Peyer's patch (tissue), 4 donors: ENCODE measurements around the gene RMDN3.

Source experiments
- POLR2A ChIP-seq, 2 donors: fragments of 450-650 bp; IDR thresholded peaks; one replicate each; pipeline ENCODE4 v1.5.1; 2017; ENCODE audit warnings: antibody characterized with exemption in 2 of 2, mild to moderate bottlenecking in 2 of 2, moderate library complexity in 2 of 2
- TF ChIP-seq, protein P1 (sequence below), 6 experiments: fragments of 450-650 bp in 4 of 6; fragments of 200-600 bp in 2 of 6; sonication (generic) in 1 of 6; IDR thresholded peaks; one replicate each; pipeline ENCODE4 v1.5.1; 2017 to 2019; ENCODE audit warnings: antibody characterized with exemption in 6 of 6, mild to moderate bottlenecking in 3 of 6, moderate library complexity in 1 of 6

DNA sequence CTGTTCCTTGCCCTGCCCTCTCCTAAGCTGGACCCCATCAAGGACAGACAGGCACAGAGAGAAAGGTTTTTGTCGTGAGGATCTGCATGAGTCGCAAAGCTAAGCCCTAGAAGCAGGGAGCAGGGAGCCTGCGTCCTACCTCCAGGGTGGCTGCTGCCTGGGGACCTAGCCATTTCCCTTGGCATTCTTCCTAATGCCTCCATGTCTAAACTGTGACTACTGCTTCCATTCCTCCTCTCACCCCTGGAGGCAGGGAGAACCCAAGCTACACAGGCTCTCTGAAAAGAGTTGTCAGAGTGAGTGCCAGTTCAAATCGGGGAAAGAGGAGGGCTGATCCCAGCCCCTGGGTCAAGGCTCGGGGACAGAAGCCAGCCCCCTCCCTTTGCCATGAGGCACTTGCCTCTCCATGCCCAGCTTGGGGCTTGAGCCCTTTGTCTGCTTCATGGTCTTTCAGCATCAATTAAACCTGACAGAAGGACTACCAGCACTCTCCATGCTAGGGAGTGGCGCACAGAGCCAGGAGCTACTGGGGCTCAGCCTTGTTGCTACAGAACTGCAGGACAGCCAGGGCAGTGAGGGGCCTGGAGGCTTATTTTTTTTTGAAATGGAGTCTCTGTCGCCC is 11.3 kb upstream of the RMDN3 start:
- TF ChIP-seq POLR2A (IDR thresholded peaks at IDR 0.05) = no peak
- TF ChIP-seq, protein P1, sequence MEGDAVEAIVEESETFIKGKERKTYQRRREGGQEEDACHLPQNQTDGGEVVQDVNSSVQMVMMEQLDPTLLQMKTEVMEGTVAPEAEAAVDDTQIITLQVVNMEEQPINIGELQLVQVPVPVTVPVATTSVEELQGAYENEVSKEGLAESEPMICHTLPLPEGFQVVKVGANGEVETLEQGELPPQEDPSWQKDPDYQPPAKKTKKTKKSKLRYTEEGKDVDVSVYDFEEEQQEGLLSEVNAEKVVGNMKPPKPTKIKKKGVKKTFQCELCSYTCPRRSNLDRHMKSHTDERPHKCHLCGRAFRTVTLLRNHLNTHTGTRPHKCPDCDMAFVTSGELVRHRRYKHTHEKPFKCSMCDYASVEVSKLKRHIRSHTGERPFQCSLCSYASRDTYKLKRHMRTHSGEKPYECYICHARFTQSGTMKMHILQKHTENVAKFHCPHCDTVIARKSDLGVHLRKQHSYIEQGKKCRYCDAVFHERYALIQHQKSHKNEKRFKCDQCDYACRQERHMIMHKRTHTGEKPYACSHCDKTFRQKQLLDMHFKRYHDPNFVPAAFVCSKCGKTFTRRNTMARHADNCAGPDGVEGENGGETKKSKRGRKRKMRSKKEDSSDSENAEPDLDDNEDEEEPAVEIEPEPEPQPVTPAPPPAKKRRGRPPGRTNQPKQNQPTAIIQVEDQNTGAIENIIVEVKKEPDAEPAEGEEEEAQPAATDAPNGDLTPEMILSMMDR (IDR thresholded peaks at IDR 0.05) = no peak
